Tibial nerve (tissue), 4 donors: ENCODE measurements around the gene CERS1.

ENCODE experiments used
- EP300 ChIP-seq, 2 donors: sonication (generic); formaldehyde crosslinking; IDR thresholded peaks; one replicate each; pipeline ENCODE4 v1.6.1; 2017; ENCODE audit warnings: antibody characterized with exemption in 2 of 2, mild to moderate bottlenecking in 1 of 2
- POLR2A ChIP-seq, 2 donors: fragments of 450-650 bp; IDR thresholded peaks; one replicate each; pipeline ENCODE4 v1.6.1; 2017; ENCODE audit warnings: antibody characterized with exemption in 2 of 2, mild to moderate bottlenecking in 2 of 2, moderate library complexity in 2 of 2
- TF ChIP-seq, protein P1 (sequence below), 5 experiments: fragments of 200-600 bp in 3 of 5; fragments of 450-650 bp in 2 of 5; sonication (generic) in 3 of 5; IDR thresholded peaks; one replicate each; pipeline ENCODE4 v1.5.1; 2016 to 2019; ENCODE audit warnings: antibody characterized with exemption in 5 of 5, mild to moderate bottlenecking in 3 of 5, moderate library complexity in 2 of 5

DNA sequence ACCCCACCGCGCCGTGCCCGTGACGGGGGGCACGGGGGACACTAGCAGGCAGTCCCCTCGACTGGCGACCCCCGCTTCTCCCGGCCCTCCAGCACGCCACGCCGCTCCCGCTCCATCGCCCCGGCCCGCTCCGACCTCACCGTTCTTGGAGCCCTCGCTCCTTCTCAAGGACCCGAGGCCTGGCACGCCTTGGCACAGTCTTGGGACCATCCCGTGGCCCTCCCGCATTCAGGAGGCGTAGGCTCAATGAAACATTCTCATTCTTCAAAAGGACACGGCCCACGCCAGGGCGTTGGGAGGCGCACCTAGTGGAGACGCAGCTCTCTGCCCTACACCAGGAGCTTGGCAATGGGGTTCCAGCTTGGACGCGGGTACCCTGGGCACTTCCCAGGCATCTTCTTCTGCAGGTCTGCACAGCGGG, 473 bp upstream of the CERS1 start:
- TF ChIP-seq POLR2A (IDR thresholded peaks at IDR 0.05) (no peak), EP300 (IDR thresholded peaks at IDR 0.05) (peak in 1 of 2 donors; percentile 11)
- TF ChIP-seq, protein P1, sequence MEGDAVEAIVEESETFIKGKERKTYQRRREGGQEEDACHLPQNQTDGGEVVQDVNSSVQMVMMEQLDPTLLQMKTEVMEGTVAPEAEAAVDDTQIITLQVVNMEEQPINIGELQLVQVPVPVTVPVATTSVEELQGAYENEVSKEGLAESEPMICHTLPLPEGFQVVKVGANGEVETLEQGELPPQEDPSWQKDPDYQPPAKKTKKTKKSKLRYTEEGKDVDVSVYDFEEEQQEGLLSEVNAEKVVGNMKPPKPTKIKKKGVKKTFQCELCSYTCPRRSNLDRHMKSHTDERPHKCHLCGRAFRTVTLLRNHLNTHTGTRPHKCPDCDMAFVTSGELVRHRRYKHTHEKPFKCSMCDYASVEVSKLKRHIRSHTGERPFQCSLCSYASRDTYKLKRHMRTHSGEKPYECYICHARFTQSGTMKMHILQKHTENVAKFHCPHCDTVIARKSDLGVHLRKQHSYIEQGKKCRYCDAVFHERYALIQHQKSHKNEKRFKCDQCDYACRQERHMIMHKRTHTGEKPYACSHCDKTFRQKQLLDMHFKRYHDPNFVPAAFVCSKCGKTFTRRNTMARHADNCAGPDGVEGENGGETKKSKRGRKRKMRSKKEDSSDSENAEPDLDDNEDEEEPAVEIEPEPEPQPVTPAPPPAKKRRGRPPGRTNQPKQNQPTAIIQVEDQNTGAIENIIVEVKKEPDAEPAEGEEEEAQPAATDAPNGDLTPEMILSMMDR (IDR thresholded peaks at IDR 0.05) = no peak
